HCT116 (cell line): ENCODE data around the gene KLK8. TPM values are rescaled to one million over a fixed set of nuclear protein-coding genes. Genes with fewer than 3 reads are reported as not detected.

Experiments used
- ATAC-seq: fragments of 200-7000 bp; cut with Tn5 transposase; 2 replicates; pipeline ENCODE4 v1.9.1; 2020; ENCODE audit warnings: mild to moderate bottlenecking, moderate library complexity
- BruUV-seq: library from RNA; stranded (reverse); fragments of 400-500 nt; replicated peaks from 2 replicates; lab custom pipeline; 2021; lab: Mats Ljungman, UMichigan
- CTCF ChIA-PET: fragments of 300-600 bp; sonication (Branson Sonifier 250); formaldehyde crosslinking; loops from one replicate; lab custom pipeline; 2021; ENCODE audit warnings: antibody characterized with exemption; lab: Charles Lee
- POLR2A ChIA-PET: fragments of 300-600, 350-600 bp; sonication (Branson Sonifier 250); formaldehyde crosslinking; loops from one replicate; lab custom pipeline; 2021; ENCODE audit warnings: antibody characterized with exemption; lab: Charles Lee
- RAD21 ChIA-PET, 2 experiments: fragments of 300-600 bp; sonication (Branson Sonifier 250); formaldehyde crosslinking; loops; one replicate each; lab custom pipeline; 2023; ENCODE audit warnings: low total read pairs in 2 of 2; ENCODE audit not compliant: uncharacterized antibody in 2 of 2, unreplicated experiment in 2 of 2, low non-redundant PET in 1 of 2; lab: Charles Lee
- DNase-seq: peaks from one replicate; pipeline ENCODE4 v3.0.0-alpha.2; 2010; ENCODE audit warnings: low read depth, low spot score
- H2AFZ ChIP-seq: fragments of 200-600 bp; shearing (Covaris generic), sonication (generic); 2 replicates; pipeline ENCODE4 v1.6.1; 2017; ENCODE audit warnings: low read depth, mixed run types, mixed read lengths, antibody characterized with exemption, low read length; ENCODE audit not compliant: poor library complexity, severe bottlenecking
- H3K27ac ChIP-seq: 2 replicates; pipeline ENCODE4 v1.5.1; 2012; ENCODE audit warnings: low read depth, low read length
- H3K27me3 ChIP-seq: fragments of 200-600 bp; sonication (generic); 2 replicates; pipeline ENCODE4 v1.6.1; 2016; ENCODE audit warnings: mixed run types, low read length, mixed read lengths; ENCODE audit not compliant: insufficient read depth
- H3K36me3 ChIP-seq, 2 experiments: fragments of 200-500 bp in 1 of 2; fragments of 200-600 bp in 1 of 2; sonication (Bioruptor generic) in 1 of 2; sonication (generic) in 1 of 2; 2 replicates each; pipeline versions ENCODE4 v1.5.1 to v1.6.1; 2014 to 2016; ENCODE audit warnings: low read length in 2 of 2, inconsistent platforms in 1 of 2, mixed read lengths in 1 of 2, mixed run types in 1 of 2; ENCODE audit not compliant: insufficient read depth in 2 of 2, control insufficient read depth in 1 of 2
- H3K4me1 ChIP-seq, 2 experiments: fragments of 200-600 bp in 1 of 2; sonication (generic) in 1 of 2; 2 replicates each; pipeline versions ENCODE4 v1.5.1 to v1.6.1; 2012 to 2017; ENCODE audit warnings: low read length in 2 of 2, inconsistent platforms in 1 of 2, mild to moderate bottlenecking in 1 of 2, mixed read lengths in 1 of 2, mixed run types in 1 of 2, moderate library complexity in 1 of 2; ENCODE audit not compliant: insufficient read depth in 2 of 2, control insufficient read depth in 1 of 2
- H3K4me2 ChIP-seq: fragments of 200-600 bp; sonication (generic); 2 replicates; pipeline ENCODE4 v1.6.1; 2017; ENCODE audit warnings: mixed run types, low read length, mixed read lengths
- H3K4me3 ChIP-seq, 2 experiments: fragments of 200-600 bp in 1 of 2; sonication (generic) in 1 of 2; replicated peaks in 1 of 2; 2 replicates each; pipeline ENCODE4 v1.5.1; 2011 to 2016; ENCODE audit warnings: low read length in 2 of 2, control low read depth in 1 of 2, low read depth in 1 of 2, mild to moderate bottlenecking in 1 of 2, mixed read lengths in 1 of 2, mixed run types in 1 of 2
- H3K79me2 ChIP-seq: fragments of 200-600 bp; sonication (generic); 2 replicates; pipeline ENCODE4 v1.6.1; 2017; ENCODE audit warnings: mild to moderate bottlenecking, mixed run types, low read length, moderate library complexity, mixed read lengths; ENCODE audit not compliant: insufficient read depth
- H3K9ac ChIP-seq: fragments of 200-600 bp; sonication (generic); 2 replicates; pipeline ENCODE4 v1.6.1; 2016; ENCODE audit warnings: low read length, mixed read lengths
- H3K9me2 ChIP-seq: fragments of 200-600 bp; sonication (generic), shearing (Covaris generic); 2 replicates; pipeline ENCODE4 v1.6.1; 2017; ENCODE audit warnings: mixed run types, mild to moderate bottlenecking, moderate library complexity; ENCODE audit not compliant: insufficient read depth
- H3K9me3 ChIP-seq, 2 experiments: fragments of 200-500 bp in 1 of 2; fragments of 200-600 bp in 1 of 2; sonication (Bioruptor generic) in 1 of 2; sonication (generic) in 1 of 2; 2 replicates each; pipeline ENCODE4 v1.6.1; 2014 to 2017; ENCODE audit warnings: low read length in 2 of 2, mixed read lengths in 2 of 2, inconsistent platforms in 1 of 2, low read depth in 1 of 2, mild to moderate bottlenecking in 1 of 2, mixed run types in 1 of 2, moderate library complexity in 1 of 2; ENCODE audit not compliant: control insufficient read depth in 1 of 2, insufficient read depth in 1 of 2
- H4K20me1 ChIP-seq: fragments of 200-600 bp; sonication (generic), shearing (Covaris generic); 2 replicates; pipeline ENCODE4 v1.6.1; 2017; ENCODE audit warnings: mixed run types, mild to moderate bottlenecking, moderate library complexity; ENCODE audit not compliant: insufficient read depth
- ATF3 ChIP-seq: IDR thresholded peaks from 2 replicates; pipeline ENCODE4 v1.6.1; 2012
- CBX3 ChIP-seq: IDR thresholded peaks from 2 replicates; pipeline ENCODE4 v1.6.1; 2012; ENCODE audit warnings: low read depth
- CEBPB ChIP-seq: IDR thresholded peaks from 2 replicates; pipeline ENCODE4 v1.6.1; 2012; ENCODE audit warnings: low read depth
- CTCF ChIP-seq, 3 experiments: fragments of 200-600 bp in 1 of 3; sonication (generic) in 1 of 3; IDR thresholded peaks in 2 of 3; conservative IDR thresholded peaks in 1 of 3; 2 replicates each; pipeline ENCODE4 v1.5.1; 2012 to 2017; ENCODE audit warnings: low read depth in 2 of 3, low read length in 2 of 3, antibody characterized with exemption in 1 of 3, borderline replicate concordance in 1 of 3, control low read depth in 1 of 3, mild to moderate bottlenecking in 1 of 3, mixed read lengths in 1 of 3, mixed run types in 1 of 3, moderate library complexity in 1 of 3; ENCODE audit not compliant: insufficient read depth in 1 of 3
- ELF1 ChIP-seq: IDR thresholded peaks from 2 replicates; pipeline ENCODE4 v1.6.1; 2012; ENCODE audit warnings: low read depth, borderline replicate concordance
- EZH2phosphoT487 ChIP-seq: fragments of 200-600 bp; IDR thresholded peaks from 2 replicates; pipeline ENCODE4 v1.6.1; 2018; ENCODE audit warnings: antibody characterized with exemption, borderline replicate concordance
- FOSL1 ChIP-seq: IDR thresholded peaks from 2 replicates; pipeline ENCODE4 v1.6.1; 2012; ENCODE audit warnings: low read depth
- JUND ChIP-seq: IDR thresholded peaks from 2 replicates; pipeline ENCODE4 v1.6.1; 2012
- MAX ChIP-seq: IDR thresholded peaks from 2 replicates; pipeline ENCODE4 v1.6.1; 2012
- POLR2AphosphoS5 ChIP-seq: IDR thresholded peaks from 2 replicates; pipeline ENCODE4 v1.6.1; 2011; ENCODE audit warnings: mild to moderate bottlenecking, low read depth, low read length, moderate library complexity
- RAD21 ChIP-seq: IDR thresholded peaks from 2 replicates; pipeline ENCODE4 v1.6.1; 2012; ENCODE audit warnings: low read depth, mild to moderate bottlenecking
- REST ChIP-seq: IDR thresholded peaks from 2 replicates; pipeline ENCODE4 v1.6.1; 2012; ENCODE audit warnings: low read depth
- TCF7L2 ChIP-seq: IDR thresholded peaks from 2 replicates; pipeline ENCODE4 v1.7.0; 2011; ENCODE audit warnings: borderline replicate concordance, inconsistent platforms; ENCODE audit not compliant: insufficient read depth, insufficient read length; ENCODE audit errors: extremely low read depth
- YY1 ChIP-seq: IDR thresholded peaks from 2 replicates; pipeline ENCODE4 v1.6.1; 2011; ENCODE audit warnings: low read length, low read depth, moderate library complexity, mild to moderate bottlenecking; ENCODE audit not compliant: insufficient replicate concordance; ENCODE audit errors: extremely low read depth
- ZFX ChIP-seq: fragments of 450-650 bp; IDR thresholded peaks from 2 replicates; pipeline ENCODE4 v1.6.1; 2017
- intact Hi-C: fragments of 100-400 bp; cut with micrococcal nuclease; formaldehyde crosslinking; loops from 2 replicates; pipeline ENCODE4 v1.10.0; 2022
- total RNA-seq: library from RNA; stranded (reverse); gene quantifications from one replicate; pipeline ENCODE4 v1.2.1, GENCODE V29; 2021; ENCODE audit not compliant: unreplicated experiment

The KLK8 gene
- total RNA-seq, 1 experiment from 2014 or later: 92.8 TPM

- H3K27me3 ChIP-seq: no peaks in the 10 kb centered on the region
Measured at GRCh38 chr19:50998061-50998460, 3.3 kb downstream of the KLK8 start.

More at GRCh38 chr19:50998061-50998460, 3.3 kb downstream of the KLK8 start:
- ATAC-seq (no peak), DNase-seq (no peak)
- Histone ChIP-seq H3K79me2 (peaks cover 11% of the 10 kb centered on the region; the same call in 1 of the 2 replicates), H4K20me1 (no peaks in the 10 kb centered on the region), H2AFZ (no peak overlapping the region), H3K9me2 (no peaks in the 10 kb centered on the region), H3K4me1 (peaks cover 15 to 50% of the 10 kb centered on the region in 2 experiments), H3K9ac (no peak overlapping the region), H3K4me2 (no peak overlapping the region), H3K36me3 (peaks cover 0 to 6% of the 10 kb centered on the region in 2 experiments; a peak in 1 of 4 replicates), H3K9me3 (no peaks in the 10 kb centered on the region), H3K4me3 (no peak overlapping the region), H3K27ac (no peak overlapping the region)
- TF ChIP-seq YY1: no peak
- TF ChIP-seq FOSL1: no peak
- TF ChIP-seq ZFX: no peak
- no peak for TF ChIP-seq CBX3
- TF ChIP-seq ELF1: no peak
- TF ChIP-seq TCF7L2: no peak
- TF ChIP-seq JUND: no peak
- TF ChIP-seq REST: no peak
- no peak for TF ChIP-seq ATF3
- TF ChIP-seq MAX: no peak
- TF ChIP-seq POLR2AphosphoS5: no peak
- TF ChIP-seq CEBPB: no peak
- no peak for TF ChIP-seq EZH2phosphoT487
- TF ChIP-seq RAD21: no peak
- no peak for TF ChIP-seq CTCF (IDR thresholded peaks at IDR 0.05 in 2 of 3, conservative IDR thresholded peaks at IDR 0.05 in 1 of 3; ENCODE audit: borderline replicate concordance in 1 of 3, insufficient read depth in 1 of 3, low read depth in 2 of 3, low read length in 2 of 3)
- ChIA-PET POLR2A (no interaction called here), CTCF (no interaction called here), RAD21 (no interaction called here)
- intact Hi-C loops: no loop called here
- BruUV-seq: no TSS peak
